Measurements from ENCODE around the gene MUC3A. TPM values are rescaled to one million over a fixed set of nuclear protein-coding genes. Genes with fewer than 3 reads are reported as not detected.

The MUC3A gene
- total and polyA plus RNA-seq, 4 donors = 0.25 to 2.9 (median 0.87) TPM

GRCh38 chr7:100946766-100947365, 2.5 kb upstream of the MUC3A start:
- no peaks in the 10 kb centered on the region for H3K27me3 ChIP-seq (ENCODE audit: control insufficient read depth in 4 of 4, insufficient read depth in 4 of 4, low read length in 3 of 4)
- H3K9me3 ChIP-seq (ENCODE audit: control insufficient read depth in 4 of 4, low read length in 3 of 4) = peaks cover 0 to 2% (median 0%) of the 10 kb centered on the region in 4 donors
- WGBS = 94% methylated on average over 11 of the region's 11 CpGs
- no peak overlapping the region for H3K4me3 ChIP-seq (ENCODE audit: low read depth in 1 of 3, low read length in 3 of 3)
- H3K9ac ChIP-seq (ENCODE audit: low read depth in 1 of 2, low read length in 2 of 2) = no peak overlapping the region
- no peak for DNase-seq (ENCODE audit: low spot score)
- H3K27ac ChIP-seq (ENCODE audit: low read depth in 1 of 2, low read length in 2 of 2) = no peak overlapping the region
- no peak for TF ChIP-seq REST (IDR thresholded peaks at IDR 0.05)
- no peak for TF ChIP-seq JUND (IDR thresholded peaks at IDR 0.05)
- TF ChIP-seq TAF1 (conservative IDR thresholded peaks at IDR 0.05) = no peak
- TF ChIP-seq, protein P1, sequence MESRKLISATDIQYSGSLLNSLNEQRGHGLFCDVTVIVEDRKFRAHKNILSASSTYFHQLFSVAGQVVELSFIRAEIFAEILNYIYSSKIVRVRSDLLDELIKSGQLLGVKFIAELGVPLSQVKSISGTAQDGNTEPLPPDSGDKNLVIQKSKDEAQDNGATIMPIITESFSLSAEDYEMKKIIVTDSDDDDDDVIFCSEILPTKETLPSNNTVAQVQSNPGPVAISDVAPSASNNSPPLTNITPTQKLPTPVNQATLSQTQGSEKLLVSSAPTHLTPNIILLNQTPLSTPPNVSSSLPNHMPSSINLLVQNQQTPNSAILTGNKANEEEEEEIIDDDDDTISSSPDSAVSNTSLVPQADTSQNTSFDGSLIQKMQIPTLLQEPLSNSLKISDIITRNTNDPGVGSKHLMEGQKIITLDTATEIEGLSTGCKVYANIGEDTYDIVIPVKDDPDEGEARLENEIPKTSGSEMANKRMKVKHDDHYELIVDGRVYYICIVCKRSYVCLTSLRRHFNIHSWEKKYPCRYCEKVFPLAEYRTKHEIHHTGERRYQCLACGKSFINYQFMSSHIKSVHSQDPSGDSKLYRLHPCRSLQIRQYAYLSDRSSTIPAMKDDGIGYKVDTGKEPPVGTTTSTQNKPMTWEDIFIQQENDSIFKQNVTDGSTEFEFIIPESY (IDR thresholded peaks at IDR 0.05) = no peak
- TF ChIP-seq EGR1 (IDR thresholded peaks at IDR 0.05; ENCODE audit: low read depth in 2 of 2) = no peak
- TF ChIP-seq, protein P2, sequence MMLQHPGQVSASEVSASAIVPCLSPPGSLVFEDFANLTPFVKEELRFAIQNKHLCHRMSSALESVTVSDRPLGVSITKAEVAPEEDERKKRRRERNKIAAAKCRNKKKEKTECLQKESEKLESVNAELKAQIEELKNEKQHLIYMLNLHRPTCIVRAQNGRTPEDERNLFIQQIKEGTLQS (IDR thresholded peaks at IDR 0.05) = no peak
- no peak for TF ChIP-seq RAD21 (IDR thresholded peaks at IDR 0.05)
- TF ChIP-seq MAX (IDR thresholded peaks at IDR 0.05) = no peak
- TF ChIP-seq CTCF (IDR thresholded peaks at IDR 0.05; ENCODE audit: low read depth, low read length, missing input control) = no peak
- no peak for TF ChIP-seq RXRA (IDR thresholded peaks at IDR 0.05)
- no peak for TF ChIP-seq YY1 (IDR thresholded peaks at IDR 0.05)
- TF ChIP-seq SP1 (IDR thresholded peaks at IDR 0.05) = no peak
- no peak for TF ChIP-seq NR2F2 (IDR thresholded peaks at IDR 0.05)
- TF ChIP-seq FOXA2 (IDR thresholded peaks at IDR 0.05) = no peak
- no peak for TF ChIP-seq HNF4G (IDR thresholded peaks at IDR 0.05)
- no peak for TF ChIP-seq GABPA (IDR thresholded peaks at IDR 0.05 in 1 of 2, conservative IDR thresholded peaks at IDR 0.05 in 1 of 2)
- no peak for TF ChIP-seq FOXA1 (IDR thresholded peaks at IDR 0.05)
- no peak for TF ChIP-seq HNF4A (conservative IDR thresholded peaks at IDR 0.05)
- no peaks in the 10 kb centered on the region for H3K36me3 ChIP-seq (ENCODE audit: control insufficient read depth in 4 of 4, insufficient read depth in 3 of 4, low read depth in 1 of 4, low read length in 3 of 4)
- H3K4me1 ChIP-seq (ENCODE audit: control insufficient read depth in 4 of 4, insufficient read depth in 4 of 4, low read length in 3 of 4) = peaks cover 0 to 10% (median 2%) of the 10 kb centered on the region in 4 donors
